PC-3 (cell line): ENCODE results near the gene ZC3H12A.

Experiments
- EZH2 ChIP-seq: fragments of 300-600 bp; sonication (generic); IDR thresholded peaks from one replicate; pipeline ENCODE4 v1.6.1; 2017; ENCODE audit warnings: antibody characterized with exemption, mild to moderate bottlenecking, low read length; ENCODE audit not compliant: unreplicated experiment
- EZH2phosphoT487 ChIP-seq: fragments of 300-600 bp; sonication (generic); IDR thresholded peaks from 2 replicates; pipeline ENCODE4 v1.6.1; 2018; ENCODE audit warnings: mild to moderate bottlenecking, antibody characterized with exemption, low read length, borderline replicate concordance
- TF ChIP-seq, protein P1 (sequence below): fragments of 300-600 bp; sonication (generic); conservative IDR thresholded peaks from 2 replicates; pipeline ENCODE4 v1.5.1; 2017; ENCODE audit warnings: antibody characterized with exemption, low read depth, mild to moderate bottlenecking, low read length

DNA sequence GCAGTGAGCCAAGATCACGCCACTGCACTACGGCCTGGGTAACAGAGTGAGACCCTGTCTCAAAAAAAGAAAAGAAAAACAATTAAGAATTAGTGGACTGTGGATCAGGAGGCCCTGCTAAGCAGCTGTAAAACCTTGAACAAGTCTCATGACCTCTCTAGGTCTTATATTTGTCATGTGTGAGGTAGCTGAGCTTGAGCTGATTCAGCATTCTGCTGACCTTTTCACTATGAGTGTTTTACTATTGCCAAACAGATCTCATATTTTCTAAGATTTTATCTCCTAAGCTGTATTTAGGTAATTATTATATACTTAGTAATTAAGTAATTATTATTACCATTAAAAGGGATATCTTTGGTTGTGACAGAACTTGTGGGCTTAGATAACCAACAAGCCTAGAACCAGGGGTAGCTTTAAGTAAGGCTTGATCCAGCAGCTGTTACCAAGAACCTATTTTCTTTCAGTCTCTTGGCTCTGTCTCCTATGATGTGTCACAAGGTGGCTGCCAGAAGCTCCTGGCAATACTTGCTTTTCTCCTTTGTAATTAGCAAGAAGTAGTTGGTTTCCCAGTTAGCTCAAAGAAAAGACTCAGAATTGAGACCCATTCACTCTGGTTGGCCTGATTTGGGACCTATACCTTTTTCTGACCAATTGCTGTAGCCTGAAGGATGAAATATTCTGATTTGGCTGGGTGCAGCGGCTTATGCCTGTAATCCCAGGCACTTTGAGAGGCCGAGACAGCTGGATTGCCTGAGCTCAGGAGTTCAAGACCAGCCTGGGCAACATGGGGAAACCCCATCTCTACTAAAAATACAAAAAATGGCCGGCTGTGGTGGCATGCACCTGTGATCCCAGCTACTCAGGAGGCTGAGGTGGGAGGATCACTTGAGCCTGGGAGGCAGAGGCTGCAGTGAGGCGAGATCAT is 8.5 kb upstream of the ZC3H12A start:
- TF ChIP-seq, protein P1, sequence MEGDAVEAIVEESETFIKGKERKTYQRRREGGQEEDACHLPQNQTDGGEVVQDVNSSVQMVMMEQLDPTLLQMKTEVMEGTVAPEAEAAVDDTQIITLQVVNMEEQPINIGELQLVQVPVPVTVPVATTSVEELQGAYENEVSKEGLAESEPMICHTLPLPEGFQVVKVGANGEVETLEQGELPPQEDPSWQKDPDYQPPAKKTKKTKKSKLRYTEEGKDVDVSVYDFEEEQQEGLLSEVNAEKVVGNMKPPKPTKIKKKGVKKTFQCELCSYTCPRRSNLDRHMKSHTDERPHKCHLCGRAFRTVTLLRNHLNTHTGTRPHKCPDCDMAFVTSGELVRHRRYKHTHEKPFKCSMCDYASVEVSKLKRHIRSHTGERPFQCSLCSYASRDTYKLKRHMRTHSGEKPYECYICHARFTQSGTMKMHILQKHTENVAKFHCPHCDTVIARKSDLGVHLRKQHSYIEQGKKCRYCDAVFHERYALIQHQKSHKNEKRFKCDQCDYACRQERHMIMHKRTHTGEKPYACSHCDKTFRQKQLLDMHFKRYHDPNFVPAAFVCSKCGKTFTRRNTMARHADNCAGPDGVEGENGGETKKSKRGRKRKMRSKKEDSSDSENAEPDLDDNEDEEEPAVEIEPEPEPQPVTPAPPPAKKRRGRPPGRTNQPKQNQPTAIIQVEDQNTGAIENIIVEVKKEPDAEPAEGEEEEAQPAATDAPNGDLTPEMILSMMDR: no peak
- no peak for TF ChIP-seq EZH2
- no peak for TF ChIP-seq EZH2phosphoT487
